AG08395 (cell line): ENCODE data around the gene CD84.
A peak's percentile ranks its signal among the peaks of the same experiment; 100 is the strongest.
"Not testable (repeated sequence)": the region's sequence is repeated elsewhere in the genome, so short reads cannot be mapped to it uniquely, and the experiment has no call there.

Experiments
- DNase-seq: peaks from one replicate; pipeline ENCODE4 v3.0.0; 2012; ENCODE audit warnings: mixed read lengths, low spot score

The CD84 gene

DNA sequence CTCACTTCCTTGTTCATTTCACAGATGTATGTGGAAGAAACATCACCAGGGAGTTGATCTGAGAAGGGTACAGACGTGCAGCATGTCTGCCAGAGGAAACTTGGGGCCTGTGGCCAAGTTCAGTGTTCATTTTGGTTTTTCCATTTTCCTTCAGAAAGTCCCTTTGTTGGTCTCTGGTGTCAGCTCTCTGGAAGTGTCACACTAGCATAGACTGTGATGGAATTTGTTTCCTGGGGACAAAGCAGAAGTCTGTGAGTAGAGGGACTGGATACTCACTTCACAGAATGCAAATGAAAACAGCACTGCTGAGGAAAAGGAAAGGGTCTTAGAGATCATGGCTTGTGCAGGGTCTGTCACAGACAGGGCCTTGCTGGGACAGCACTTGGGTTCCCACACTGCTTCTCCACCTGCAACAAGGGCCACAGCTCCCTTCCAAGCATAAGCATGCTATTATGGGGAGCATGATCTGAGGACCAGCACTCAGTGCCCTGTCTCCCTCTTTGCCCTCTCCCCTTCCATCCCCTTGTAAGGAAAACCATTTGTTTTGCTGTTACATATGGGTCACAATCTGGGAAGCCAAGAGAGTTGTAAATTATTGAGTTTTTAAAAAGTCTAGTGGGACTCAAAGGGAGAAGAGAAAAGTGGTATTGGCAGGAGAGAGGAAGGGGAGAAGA, 31.4 kb upstream of the CD84 start:
- no peak for DNase-seq

GRCh38 chr1:160608941-160609340, 29.6 kb upstream of the CD84 start:
- DNase-seq: no peak

- no peak for DNase-seq
These were observed 29.2 kb upstream of the CD84 start for GRCh38 chr1:160608514-160608913.

DNA sequence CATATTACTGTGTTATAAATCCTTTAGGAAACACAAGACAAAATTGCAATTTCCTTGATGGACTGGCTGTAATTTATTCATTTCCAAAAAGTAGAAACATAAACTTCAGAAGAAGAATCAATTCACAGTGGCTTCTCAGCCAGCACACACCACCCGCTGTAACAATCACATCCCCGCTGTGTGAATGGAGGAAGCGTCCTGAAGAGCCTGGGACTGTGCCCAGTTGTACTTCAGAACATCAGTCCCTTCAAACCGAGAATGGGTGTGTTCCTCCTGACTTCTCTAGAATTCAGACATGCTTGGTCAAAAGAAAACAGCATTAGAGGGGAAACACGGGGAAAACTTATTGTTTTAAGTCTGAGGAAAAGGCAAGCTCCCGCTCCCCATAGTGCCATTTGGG, 28.8 kb upstream of the CD84 start:
- no peak for DNase-seq

GRCh38 chr1:160607672-160608032, 28.4 kb upstream of the CD84 start:
- no peak for DNase-seq

DNA sequence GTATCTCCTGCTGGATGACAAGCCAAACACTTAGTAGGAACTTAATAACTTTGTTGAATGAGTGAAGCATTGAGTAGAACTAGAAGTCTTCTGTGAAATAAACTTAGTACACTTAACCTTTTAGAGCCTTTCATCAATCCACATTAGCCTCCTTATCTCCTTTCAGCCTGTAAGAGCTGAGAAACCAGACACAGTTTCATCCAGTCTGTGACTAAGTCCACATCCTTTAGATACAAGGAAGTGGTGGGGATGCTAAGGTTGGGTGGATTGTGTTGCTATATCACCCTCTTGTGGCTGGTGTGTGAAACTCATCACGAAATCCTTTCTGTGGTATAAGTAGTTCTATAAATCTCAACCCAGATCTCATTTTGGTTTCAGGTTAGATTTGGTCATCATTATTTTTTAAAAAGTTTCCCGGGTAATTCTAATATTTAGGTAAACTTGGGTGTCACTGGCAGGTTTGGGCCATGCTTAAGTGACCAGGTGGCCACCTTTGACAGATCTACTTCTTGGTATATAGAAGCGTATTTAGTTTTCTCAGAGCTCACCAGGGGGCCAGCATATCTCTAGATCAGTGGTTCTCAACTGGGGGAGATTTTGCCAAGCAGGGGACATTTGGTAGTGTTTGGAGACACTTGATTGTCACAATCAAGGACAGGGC, 27.8 kb upstream of the CD84 start:
- DNase-seq: peak; percentile 74

DNA sequence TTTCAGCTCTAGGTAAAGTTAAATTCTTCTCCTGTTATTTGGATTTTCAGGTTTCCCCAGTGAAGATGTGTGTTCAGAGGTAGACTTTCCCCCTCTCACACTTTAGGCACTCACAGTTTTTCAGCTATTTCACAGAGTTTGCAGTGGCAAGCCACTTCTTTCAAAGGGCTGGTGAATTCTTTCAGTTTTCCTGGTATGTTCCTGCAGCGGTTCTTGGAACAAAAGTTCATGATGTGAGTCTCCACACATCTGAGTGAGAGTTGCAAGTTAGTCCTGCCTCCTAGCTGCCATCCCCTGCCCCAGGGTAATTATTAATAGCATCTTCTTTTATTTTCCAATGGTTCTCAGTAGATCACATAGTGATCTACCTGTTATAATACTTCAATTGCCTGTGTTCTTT, 27.3 kb upstream of the CD84 start:
- no peak for DNase-seq

DNA sequence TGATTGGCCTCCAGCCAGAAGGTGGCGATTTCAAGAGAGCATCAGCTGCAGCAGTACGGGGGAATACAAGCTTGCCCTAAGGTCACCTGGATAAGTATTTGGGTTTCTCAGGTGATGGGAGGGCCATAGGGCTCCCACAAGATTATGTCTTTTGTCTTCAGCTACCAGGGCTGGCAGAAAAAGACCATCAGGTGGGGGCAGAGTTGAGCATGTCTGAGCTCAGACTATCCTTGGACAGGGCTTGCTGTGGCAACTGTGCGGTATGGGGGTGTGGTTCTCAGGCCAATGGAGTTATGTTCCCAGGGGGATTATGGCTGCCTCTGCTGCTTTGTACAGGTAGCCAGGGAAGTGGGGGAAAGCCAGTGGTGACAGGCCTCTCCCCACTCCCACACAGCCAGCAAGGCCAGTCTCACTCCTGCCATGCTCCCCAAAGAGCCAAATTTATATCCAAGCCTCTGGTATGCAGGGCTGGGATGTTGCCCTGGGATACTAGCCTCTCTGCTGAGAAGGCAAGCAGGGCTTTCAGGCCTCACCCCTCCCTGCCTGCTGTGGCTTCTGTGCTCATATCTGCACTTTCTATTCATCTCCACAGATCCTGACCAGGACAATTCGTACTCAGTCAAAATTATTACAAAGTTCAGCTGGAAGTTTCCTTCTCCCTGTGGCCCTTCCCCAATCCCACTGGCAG, 26.6 kb upstream of the CD84 start:
- DNase-seq: no peak

- no peak for DNase-seq
These were observed 25.9 kb upstream of the CD84 start for GRCh38 chr1:160605205-160605604.

DNA sequence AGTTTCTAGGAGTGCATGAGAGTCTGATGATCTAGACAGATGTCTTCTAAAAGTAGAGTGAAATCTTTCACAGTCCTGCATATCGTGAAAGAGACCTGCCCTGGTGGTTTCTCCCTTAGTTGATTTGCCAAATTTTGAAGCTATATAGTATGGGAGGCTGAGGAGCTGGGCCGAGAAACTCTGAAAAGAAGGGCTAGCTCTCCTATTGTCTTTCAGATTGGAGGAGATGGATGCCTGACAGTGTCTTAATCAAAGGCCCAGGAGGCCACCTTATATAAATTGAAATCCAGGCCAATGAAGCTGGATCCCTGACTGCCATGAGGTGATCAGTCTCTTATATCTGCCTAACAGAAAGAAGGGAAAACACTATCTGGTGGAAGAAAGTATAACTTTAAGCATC, 18.4 kb upstream of the CD84 start:
- DNase-seq: no peak

GRCh38 chr1:160597051-160597450, 17.8 kb upstream of the CD84 start:
- DNase-seq: no peak

DNA sequence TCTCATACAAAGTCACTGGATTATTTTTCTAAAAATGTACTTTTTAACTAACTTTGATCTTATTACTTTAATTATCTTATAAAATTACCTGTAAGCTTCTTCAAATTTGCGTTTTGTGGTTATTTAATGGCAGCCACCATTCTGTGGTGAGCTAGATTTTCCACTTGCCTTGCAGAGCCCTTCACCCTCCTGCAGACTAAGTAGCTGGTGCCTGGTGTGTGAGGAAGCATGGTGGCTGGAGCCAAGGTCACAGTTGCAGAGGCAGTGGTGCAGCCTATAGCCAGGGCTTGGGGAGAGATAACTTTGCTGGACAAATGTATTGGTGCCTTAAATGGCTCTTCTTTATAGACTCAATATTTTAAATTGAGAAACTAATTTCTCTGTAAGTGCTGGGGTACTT, 11.2 kb upstream of the CD84 start:
- DNase-seq: no peak

DNA sequence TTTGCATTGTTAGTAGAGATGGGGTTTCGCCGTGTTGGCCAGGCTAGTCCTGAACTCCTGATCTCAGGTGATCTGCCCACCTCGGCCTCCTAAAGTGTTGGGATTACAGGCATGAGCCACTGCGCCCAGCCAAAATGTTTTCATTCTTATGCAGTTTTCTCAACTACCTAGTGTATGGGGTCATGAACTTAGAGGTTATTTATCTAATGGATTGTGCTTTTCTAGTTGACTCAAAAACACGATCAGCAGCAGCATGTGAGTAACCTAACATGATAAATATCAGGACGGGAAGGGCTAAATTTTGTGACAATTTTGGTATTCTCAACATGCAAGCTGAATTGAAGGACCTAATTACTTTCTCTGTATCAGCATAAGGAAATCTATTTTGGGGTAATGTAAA, 9.2 kb upstream of the CD84 start:
- DNase-seq: no peak

- no peak for DNase-seq
These were observed 5.5 kb upstream of the CD84 start for GRCh38 chr1:160584784-160585183.

DNA sequence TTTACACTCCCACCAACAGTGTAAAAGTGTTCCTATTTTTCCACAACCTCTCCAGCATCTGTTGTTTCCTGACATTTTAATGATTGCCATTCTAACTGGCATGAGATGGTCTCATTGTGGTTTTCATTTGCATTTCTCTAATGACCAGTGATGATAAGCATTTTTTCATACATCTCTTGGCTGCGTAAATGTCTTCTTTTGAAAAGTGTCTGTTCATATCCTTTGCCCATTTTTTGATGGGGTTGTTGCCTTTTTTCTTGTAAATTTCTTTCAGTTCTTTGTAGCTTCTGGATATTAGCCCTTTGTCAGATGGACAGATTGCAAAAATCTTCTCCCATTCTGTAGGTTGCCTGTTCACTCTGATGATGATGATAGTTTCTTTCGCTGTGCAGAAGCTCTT, 3.7 kb upstream of the CD84 start:
- not testable (repeated sequence) for DNase-seq

GRCh38 chr1:160581961-160582360, 2.7 kb upstream of the CD84 start:
- no peak for DNase-seq

GRCh38 chr1:160580221-160580812, 1.0 kb upstream of the CD84 start:
- no peak for DNase-seq

DNA sequence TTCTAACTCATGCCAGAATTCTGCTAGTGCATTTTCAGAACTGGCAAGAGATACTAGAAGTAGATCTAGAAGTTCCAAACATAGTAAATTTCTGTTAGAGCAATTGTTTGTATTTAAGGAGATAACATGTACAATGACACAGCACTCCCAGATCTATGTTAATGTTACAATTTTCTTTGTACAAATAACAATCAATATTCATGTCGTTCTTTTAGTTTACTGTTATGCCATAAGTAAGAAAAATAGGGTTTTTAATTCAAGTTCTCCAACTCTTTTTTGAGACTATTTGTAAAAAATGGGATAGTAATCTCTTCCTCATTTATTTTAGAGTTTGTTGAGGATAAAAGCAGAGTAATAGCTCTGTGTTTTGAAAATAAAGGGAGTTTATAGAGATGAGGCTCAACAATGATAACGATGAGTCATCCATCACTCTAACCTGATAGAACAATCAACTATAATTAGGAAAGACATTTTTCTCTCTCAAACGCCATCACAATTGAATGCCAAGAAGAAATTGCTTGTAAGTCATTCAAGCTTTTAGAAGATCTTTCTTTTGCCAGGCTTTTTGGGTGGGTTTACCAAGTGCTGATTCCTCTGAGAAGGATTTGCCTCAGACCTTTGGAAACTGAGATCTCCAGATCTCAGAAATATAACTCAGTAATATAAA, 638 bp downstream of the CD84 start:
- no peak for DNase-seq

GRCh38 chr1:160578175-160578524, 1.1 kb downstream of the CD84 start:
- no peak for DNase-seq

DNA sequence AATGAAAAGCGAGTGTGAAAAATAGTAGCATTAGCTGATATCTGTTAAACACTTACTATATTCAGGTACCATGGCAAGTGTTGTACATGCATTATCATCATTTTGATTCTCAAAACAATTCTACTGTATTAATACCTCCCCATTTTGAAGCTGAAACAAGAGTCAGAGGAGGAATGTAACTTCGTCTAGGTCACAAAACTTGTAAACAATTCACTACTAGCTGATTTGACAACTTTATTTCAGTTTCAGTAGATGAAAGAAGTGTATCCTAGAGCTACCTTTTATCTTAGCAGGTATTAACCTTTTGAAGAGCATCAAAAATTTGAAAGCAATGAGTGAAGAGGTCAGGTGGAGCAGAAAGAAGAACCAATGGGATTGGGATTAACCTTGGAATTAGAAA, 1.6 kb downstream of the CD84 start:
- no peak for DNase-seq

DNA sequence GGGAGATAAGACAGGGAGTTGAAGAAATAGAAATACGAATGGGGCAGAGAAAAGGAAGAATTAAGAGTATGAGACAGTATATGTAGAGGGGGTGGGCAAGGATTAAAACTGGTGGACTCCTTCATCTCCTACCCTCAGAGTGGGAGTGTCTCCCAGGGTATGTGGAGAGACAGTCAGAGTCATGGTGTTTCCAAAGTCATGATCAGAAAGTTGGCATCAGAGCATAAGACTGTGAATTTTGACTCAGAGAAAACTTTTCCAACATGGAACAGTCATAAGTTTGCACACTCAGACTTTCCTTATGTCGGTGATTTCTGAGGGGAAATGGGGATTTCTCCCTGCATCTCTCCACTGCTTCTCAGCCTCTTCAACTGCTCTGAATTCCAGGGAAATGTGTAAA, 2.4 kb downstream of the CD84 start:
- DNase-seq: no peak

GRCh38 chr1:160576390-160576789, 2.9 kb downstream of the CD84 start:
- no peak for DNase-seq
